Heart left ventricle (tissue), 16 donors: ENCODE results near the gene BRSK2. TPM values are rescaled to one million over a fixed set of nuclear protein-coding genes. Genes with fewer than 3 reads are reported as not detected.

Experiments used
- ATAC-seq, 4 donors: fragments of 200-7000 bp; cut with Tn5 transposase; one replicate each; pipeline ENCODE4 v1.9.1; 2020 to 2022; ENCODE audit warnings: moderate library complexity in 4 of 4, mild to moderate bottlenecking in 3 of 4, moderate number of reproducible peaks in 1 of 4
- DNase-seq, 5 donors: peaks; one replicate each; pipeline ENCODE4 v3.0.0-alpha.2; 2020
- H3K27ac ChIP-seq, 12 donors: fragments of 200-600 bp; sonication (generic) in 4 of 12; one replicate each; pipeline versions ENCODE4 v1.5.0 to v1.8.0; 2016 to 2022; ENCODE audit warnings: mild to moderate bottlenecking in 2 of 12
- H3K27me3 ChIP-seq, 9 donors: fragments of 200-600 bp; sonication (generic) in 2 of 9; one replicate each; pipeline versions ENCODE4 v1.5.1 to v1.8.0; 2016 to 2022; ENCODE audit warnings: mild to moderate bottlenecking in 3 of 9
- H3K36me3 ChIP-seq, 9 donors: fragments of 200-600 bp; sonication (generic) in 2 of 9; one replicate each; pipeline versions ENCODE4 v1.5.0 to v1.8.0; 2018 to 2022; ENCODE audit warnings: mild to moderate bottlenecking in 2 of 9
- H3K4me1 ChIP-seq, 12 donors: fragments of 200-600 bp; sonication (generic) in 4 of 12; one replicate each; pipeline versions ENCODE4 v1.5.0 to v1.8.0; 2016 to 2022; ENCODE audit warnings: mild to moderate bottlenecking in 3 of 12
- H3K4me3 ChIP-seq, 12 donors: fragments of 200-600 bp; sonication (generic) in 4 of 12; one replicate each; pipeline versions ENCODE4 v1.5.0 to v1.8.0; 2017 to 2022; ENCODE audit warnings: mild to moderate bottlenecking in 9 of 12, moderate library complexity in 4 of 12
- H3K9me3 ChIP-seq, 12 donors: fragments of 200-600 bp; sonication (generic) in 4 of 12; one replicate each; pipeline versions ENCODE4 v1.5.0 to v1.8.0; 2016 to 2022; ENCODE audit warnings: mild to moderate bottlenecking in 1 of 12
- CTCF ChIP-seq, 12 donors: fragments of 200-600 bp; sonication (generic) in 4 of 12; IDR thresholded peaks; one replicate each; pipeline versions ENCODE4 v1.5.0 to v1.8.0; 2018 to 2022; ENCODE audit warnings: antibody characterized with exemption in 12 of 12, mild to moderate bottlenecking in 5 of 12
- POLR2A ChIP-seq, 2 donors: fragments of 450-650 bp; IDR thresholded peaks; one replicate each; pipeline ENCODE4 v1.6.1; 2017; ENCODE audit warnings: antibody characterized with exemption in 2 of 2, mild to moderate bottlenecking in 2 of 2, moderate library complexity in 2 of 2
- WGBS, 4 donors: extraction: QIAGEN DNeasy Blood & Tissue Kit in 2 of 4; methylation state at CpG; one replicate each; pipeline versions ENCODE4 v1.1.5 to v1.1.7; 2013 to 2018; 5-methylcytosine and 5-hydroxymethylcytosine counted together
- intact Hi-C, 10 donors: fragments of 100-400 bp; cut with DNase I; formaldehyde crosslinking; loops; one replicate each; pipeline versions ENCODE4 v1.11.1 to v1.14.2; 2022
- polyA plus RNA-seq, 2 donors: library from polyadenylated mRNA; stranded (reverse); fragments of 200-250 nt; gene quantifications; one replicate each; pipeline ENCODE4 v1.2.3, GENCODE V29; 2013
- total RNA-seq, 9 donors: library from RNA; depleted of rRNA in 2 of 9; stranded (reverse); fragments of >200 nt in 2 of 9; fragmentation: NEBNext Ultra II Directional in 3 of 9; extraction: Animal tissue kit (Norgen Biotek cat#: 25700) in 3 of 9; gene quantifications; one replicate each; pipeline versions ENCODE4 v1.1.0 to v1.2.4, GENCODE V29; 2016 to 2023
- donor health status: ischemic (EF 13 %, LVEDD 7.1; RV severe dilation, severe dysfunction).
- donor health status: healthy with polysubstance abuse.
- donor health status: DM: no; HTN: yes; CAD: no.
- donor health status: DM: no; HTN: no; CAD: no.
- donor health status: ischemic (EF 25% LVEDD 6.9; RV normal size, moderate dysfunction).
- donor health status: ischemic (EF 25% LVEDD 5.7; RV mildly dilated, moderate dysfunction).
- donor health status: healthy.
- donor health status: DM: yes; HTN: yes; CAD: no.
- donor health status: ischemic (EF 35%, LVEDD 5.7; RV mildly dilated, moderate dysfunction).
- donor health status: nonischemic (EF 11% LVEDD 7.7; RV severe dilation, severe dysfunction).
- donor health status: DM: yes; HTN: yes; CAD: no.
- donor health status: PGD.
- donor health status: ischemic (EF 29% LVEDD 5.4; RV normal size, mild dysfunction).
- donor health status: nonischemic (EF 23%, LVEDD 6.1; RV moderate dilation, normal function).

The BRSK2 gene
- total and polyA plus RNA-seq, 11 donors: 0.16 to 1.3 (median 0.61) TPM; not detected in 1

GRCh38 chr11:1455032-1455762, 65.5 kb downstream of the BRSK2 start:
- peaks cover 0 to 29% (median 8%) of the 10 kb centered on the region in 12 donors for H3K4me1 ChIP-seq
- no peak overlapping the region for H3K27ac ChIP-seq
- no peaks in the 10 kb centered on the region for H3K9me3 ChIP-seq
- ATAC-seq: no peak
- TF ChIP-seq CTCF (IDR thresholded peaks at IDR 0.05) (no peak), POLR2A (IDR thresholded peaks at IDR 0.05) (no peak)
- intact Hi-C loops: loop anchor here in 5 of 10 donors (5.0 to 10.0 kb wide), 4 partner anchors 60 to 250 kb away; partner anchors contain the start of gene DUSP8 (in 2 of the 5)
- H3K36me3 ChIP-seq: no peaks in the 10 kb centered on the region
- WGBS, 4 donors: 76 to 83% (median 79%) methylated on average over 13 to 24 of the region's 24 CpGs
- peaks cover 0 to 4% (median 0%) of the 10 kb centered on the region in 9 donors for H3K27me3 ChIP-seq
- no peak for DNase-seq
- H3K4me3 ChIP-seq: no peak overlapping the region

GRCh38 chr11:1455763-1456060, 66.0 kb downstream of the BRSK2 start:
- DNase-seq: no peak
- Histone ChIP-seq H3K9me3 (no peaks in the 10 kb centered on the region), H3K27ac (no peak overlapping the region), H3K27me3 (peaks cover 0 to 4% (median 0%) of the 10 kb centered on the region in 9 donors), H3K36me3 (no peaks in the 10 kb centered on the region), H3K4me3 (no peak overlapping the region), H3K4me1 (peaks cover 0 to 29% (median 8%) of the 10 kb centered on the region in 12 donors)
- ATAC-seq: no peak
- intact Hi-C loops: loop anchor here in 5 of 10 donors (5.0 to 10.0 kb wide), 4 partner anchors 59 to 251 kb away; partner anchors contain the start of gene DUSP8 (in 2 of the 5)
- TF ChIP-seq POLR2A (IDR thresholded peaks at IDR 0.05): no peak
- no peak for TF ChIP-seq CTCF (IDR thresholded peaks at IDR 0.05)
- WGBS, 4 donors: 69 to 97% (median 78%) methylated on average over 3 to 5 of the region's 5 CpGs

GRCh38 chr11:1456176-1456575, 66.4 kb downstream of the BRSK2 start:
- TF ChIP-seq CTCF (IDR thresholded peaks at IDR 0.05) (no peak), POLR2A (IDR thresholded peaks at IDR 0.05) (no peak)
- Histone ChIP-seq H3K9me3 (no peaks in the 10 kb centered on the region), H3K27ac (no peak overlapping the region), H3K4me1 (peaks cover 0 to 29% (median 8%) of the 10 kb centered on the region in 12 donors), H3K36me3 (no peaks in the 10 kb centered on the region), H3K27me3 (peaks cover 0 to 2% (median 0%) of the 10 kb centered on the region in 9 donors), H3K4me3 (no peak overlapping the region)
- no peak for DNase-seq
- no peak for ATAC-seq
- 70 to 91% (median 79%) methylated on average over 12 to 22 of the region's 22 CpGs for WGBS, 4 donors
- intact Hi-C loops: loop anchor here in 5 of 10 donors (5.0 to 10.0 kb wide), 4 partner anchors 59 to 251 kb away; partner anchors contain the start of gene DUSP8 (in 2 of the 5)

GRCh38 chr11:1456596-1457325, 67.0 kb downstream of the BRSK2 start:
- peaks cover 0 to 29% (median 8%) of the 10 kb centered on the region in 12 donors for H3K4me1 ChIP-seq
- H3K4me3 ChIP-seq: no peak overlapping the region
- H3K36me3 ChIP-seq: no peaks in the 10 kb centered on the region
- no peak for ATAC-seq
- WGBS, 4 donors: 86 to 92% (median 91%) methylated on average over 25 to 44 of the region's 44 CpGs
- intact Hi-C loops: loop anchor here in 5 of 10 donors (5.0 to 10.0 kb wide), 4 partner anchors 58 to 252 kb away; partner anchors contain the start of gene DUSP8 (in 2 of the 5)
- no peaks in the 10 kb centered on the region for H3K9me3 ChIP-seq
- H3K27me3 ChIP-seq: no peaks in the 10 kb centered on the region
- H3K27ac ChIP-seq: no peak overlapping the region
- DNase-seq: no peak
- TF ChIP-seq POLR2A (IDR thresholded peaks at IDR 0.05) (no peak), CTCF (IDR thresholded peaks at IDR 0.05) (no peak)
